Measurements from ENCODE around the gene SLC16A9.

SLC16A9 gene

DNA sequence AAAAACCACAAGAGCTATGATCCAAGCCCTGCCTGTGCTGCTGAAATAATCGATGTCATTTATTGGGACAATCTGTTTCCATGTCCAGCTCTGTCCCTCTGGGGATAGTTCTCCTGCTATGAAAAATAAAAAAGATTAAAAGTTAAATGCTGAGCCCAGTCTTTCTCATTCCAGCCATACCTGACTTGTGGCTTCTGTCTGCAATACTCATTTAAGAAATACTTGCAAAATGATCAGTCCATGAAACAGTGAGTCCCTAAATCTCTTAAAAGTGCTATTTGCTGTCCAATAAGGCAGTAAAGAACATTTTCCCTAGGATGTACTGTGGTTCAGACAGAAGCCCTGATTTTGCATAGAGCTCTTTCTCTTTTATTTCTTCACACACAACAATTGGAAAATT, 91.7 kb downstream of the SLC16A9 start:
- no peaks in the 10 kb centered on the region for H3K4me1 ChIP-seq (ENCODE audit: low read depth, poor library complexity, severe bottlenecking)
- H3K27ac ChIP-seq: no peak overlapping the region
- H3K27me3 ChIP-seq (ENCODE audit: insufficient read depth, low read depth): no peaks in the 10 kb centered on the region
- H2AFZ ChIP-seq (ENCODE audit: low read depth): no peak overlapping the region
- H3K4me2 ChIP-seq: no peak overlapping the region
- no peak overlapping the region for H3K4me3 ChIP-seq (IDR thresholded peaks at IDR 0.05; ENCODE audit: insufficient read depth, low read depth, low read length)
- H3K79me2 ChIP-seq (ENCODE audit: insufficient read depth, low read depth): no peaks in the 10 kb centered on the region
- no peak overlapping the region for H3K9ac ChIP-seq
- TF ChIP-seq CTCF (conservative IDR thresholded peaks at IDR 0.05; ENCODE audit: low read depth, low read length): no peak
- H3K36me3 ChIP-seq (ENCODE audit: insufficient read depth): no peaks in the 10 kb centered on the region
- no peaks in the 10 kb centered on the region for H4K20me1 ChIP-seq (ENCODE audit: insufficient read depth)

GRCh38 chr10:59611048-59611447, 98.6 kb downstream of the SLC16A9 start:
- Histone ChIP-seq H4K20me1 (ENCODE audit: insufficient read depth) (no peaks in the 10 kb centered on the region), H3K4me3 (IDR thresholded peaks at IDR 0.05; ENCODE audit: insufficient read depth, low read depth, low read length) (no peak overlapping the region), H3K27ac (no peak overlapping the region), H3K79me2 (ENCODE audit: insufficient read depth, low read depth) (no peaks in the 10 kb centered on the region), H3K9ac (no peak overlapping the region), H3K27me3 (ENCODE audit: insufficient read depth, low read depth) (no peaks in the 10 kb centered on the region), H3K36me3 (ENCODE audit: insufficient read depth) (no peaks in the 10 kb centered on the region), H3K4me2 (no peak overlapping the region), H3K4me1 (ENCODE audit: low read depth, poor library complexity, severe bottlenecking) (no peaks in the 10 kb centered on the region), H2AFZ (ENCODE audit: low read depth) (no peak overlapping the region)
- TF ChIP-seq CTCF (conservative IDR thresholded peaks at IDR 0.05; ENCODE audit: low read depth, low read length): no peak

DNA sequence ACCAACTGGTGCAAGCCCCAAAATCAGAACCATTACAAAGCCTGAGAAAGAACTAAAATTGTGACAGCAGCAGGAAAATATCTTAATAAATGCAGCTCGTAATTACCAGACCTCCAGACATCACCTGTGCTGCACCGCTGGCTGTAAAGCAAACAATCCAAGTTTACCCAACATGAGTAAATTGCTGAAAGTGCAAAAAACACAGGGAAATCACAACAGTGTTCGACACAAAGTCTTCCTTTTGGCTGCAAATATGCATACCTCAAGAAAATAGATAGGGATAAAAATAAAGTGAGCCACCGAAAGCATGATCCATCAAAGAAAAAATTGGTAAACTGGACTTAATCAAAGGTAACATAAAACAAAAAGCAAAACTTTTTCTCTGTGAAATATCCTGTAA, 101.7 kb downstream of the SLC16A9 start:
- Histone ChIP-seq H3K4me1 (ENCODE audit: low read depth, poor library complexity, severe bottlenecking) (no peaks in the 10 kb centered on the region), H2AFZ (ENCODE audit: low read depth) (no peak overlapping the region), H3K27ac (no peak overlapping the region), H3K9ac (no peak overlapping the region), H3K4me2 (no peak overlapping the region), H3K27me3 (ENCODE audit: insufficient read depth, low read depth) (no peaks in the 10 kb centered on the region), H3K79me2 (ENCODE audit: insufficient read depth, low read depth) (no peaks in the 10 kb centered on the region), H4K20me1 (ENCODE audit: insufficient read depth) (no peaks in the 10 kb centered on the region), H3K36me3 (ENCODE audit: insufficient read depth) (no peaks in the 10 kb centered on the region), H3K4me3 (IDR thresholded peaks at IDR 0.05; ENCODE audit: insufficient read depth, low read depth, low read length) (no peak overlapping the region)
- TF ChIP-seq CTCF (conservative IDR thresholded peaks at IDR 0.05; ENCODE audit: low read depth, low read length): no peak

GRCh38 chr10:59606551-59606961, 103.1 kb downstream of the SLC16A9 start:
- H3K36me3 ChIP-seq (ENCODE audit: insufficient read depth): no peaks in the 10 kb centered on the region
- no peaks in the 10 kb centered on the region for H3K4me1 ChIP-seq (ENCODE audit: low read depth, poor library complexity, severe bottlenecking)

More at GRCh38 chr10:59606551-59606961, 103.1 kb downstream of the SLC16A9 start:
- Histone ChIP-seq H3K27me3 (ENCODE audit: insufficient read depth, low read depth) (no peaks in the 10 kb centered on the region), H2AFZ (ENCODE audit: low read depth) (no peak overlapping the region), H3K9ac (no peak overlapping the region), H3K4me2 (no peak overlapping the region), H3K4me3 (IDR thresholded peaks at IDR 0.05; ENCODE audit: insufficient read depth, low read depth, low read length) (no peak overlapping the region), H3K79me2 (ENCODE audit: insufficient read depth, low read depth) (no peaks in the 10 kb centered on the region), H4K20me1 (ENCODE audit: insufficient read depth) (no peaks in the 10 kb centered on the region), H3K27ac (no peak overlapping the region)
- no peak for TF ChIP-seq CTCF (conservative IDR thresholded peaks at IDR 0.05; ENCODE audit: low read depth, low read length)

Measured in KMS-11 (cell line).